ENCODE measurements around the gene SUSD3. TPM values are rescaled to one million over a fixed set of nuclear protein-coding genes. Genes with fewer than 3 reads are reported as not detected.

The SUSD3 gene
- total RNA-seq, 1 experiment from 2014 or later, result 9.0 TPM

DNA sequence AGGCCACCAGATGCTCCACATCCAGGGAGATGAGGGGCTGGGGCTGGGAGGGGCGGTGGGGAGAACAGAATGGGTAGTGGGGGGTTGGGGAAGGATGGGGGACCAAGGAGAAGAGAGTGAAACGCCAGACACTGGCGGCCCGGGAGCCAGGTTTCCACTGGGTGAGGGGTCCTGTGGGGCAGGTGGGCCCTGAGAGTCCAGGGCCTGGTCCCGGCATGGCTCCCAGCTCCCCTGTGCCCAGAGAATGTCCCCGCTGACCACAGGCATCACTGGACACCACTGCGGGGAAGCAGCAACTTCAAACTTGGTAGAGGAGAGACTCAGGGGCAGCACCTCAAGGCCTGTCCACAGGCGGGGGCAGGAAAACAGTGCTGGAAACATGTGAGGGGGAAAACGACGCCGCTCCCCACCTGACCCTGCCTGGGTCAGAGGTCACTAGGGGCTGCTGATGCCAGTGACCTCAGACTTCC lies 62.4 kb downstream of the SUSD3 start:
- Histone ChIP-seq H3K18ac (ENCODE audit: insufficient read length, low read depth, low read length) (no peak overlapping the region), H3K14ac (ENCODE audit: insufficient read depth, low read length) (no peak overlapping the region), H2BK12ac (ENCODE audit: insufficient read length, low read depth, low read length) (no peak overlapping the region), H4K20me1 (ENCODE audit: control insufficient read depth, insufficient read depth, insufficient read length) (no peaks in the 10 kb centered on the region), H4K8ac (replicated peaks; ENCODE audit: insufficient read length, low read depth, low read length) (no peak overlapping the region), H3K27ac (ENCODE audit: insufficient read length, low read depth, low read length) (no peak overlapping the region), H2AFZ (ENCODE audit: low read length) (no peak overlapping the region), H3K27me3 (ENCODE audit: insufficient read depth, low read length) (no peaks in the 10 kb centered on the region), H3K4me1 (ENCODE audit: insufficient read depth, low read length) (no peaks in the 10 kb centered on the region), H2BK15ac (ENCODE audit: low read depth, low read length) (no peak overlapping the region), H3K9ac (ENCODE audit: extremely low read depth, insufficient read length, low read length) (no peak overlapping the region), H3K23me2 (ENCODE audit: insufficient read length, low read depth, low read length, poor library complexity, severe bottlenecking) (no peaks in the 10 kb centered on the region), H4K5ac (ENCODE audit: insufficient read length, low read depth, low read length) (no peak overlapping the region), H3T11ph (ENCODE audit: low read length) (no peak overlapping the region), H2BK5ac (ENCODE audit: insufficient read length, low read length) (no peak overlapping the region), H4K91ac (ENCODE audit: insufficient read length, low read depth, low read length) (no peak overlapping the region), H3K9me3 (ENCODE audit: control insufficient read depth, low read depth, low read length) (no peaks in the 10 kb centered on the region), H2BK120ac (ENCODE audit: low read depth, low read length, poor library complexity, severe bottlenecking) (no peak overlapping the region), H3K4me2 (ENCODE audit: insufficient read depth, insufficient read length, low read length) (no peak overlapping the region), H2BK20ac (ENCODE audit: low read depth, low read length, poor library complexity, severe bottlenecking) (no peak overlapping the region), H3K23ac (ENCODE audit: insufficient read length, low read depth, low read length) (no peak overlapping the region), H3K79me1 (ENCODE audit: insufficient read depth, low read depth, low read length, poor library complexity, severe bottlenecking) (no peaks in the 10 kb centered on the region), H3K56ac (ENCODE audit: insufficient read length, low read depth, low read length) (no peak overlapping the region), H2AK5ac (ENCODE audit: insufficient read length, low read length) (no peak overlapping the region), H3K79me2 (ENCODE audit: insufficient read depth, low read length) (no peaks in the 10 kb centered on the region), H3K4ac (ENCODE audit: low read depth, low read length) (no peak overlapping the region)
- peak; percentile 19 for DNase-seq
- Mint-ChIP-seq H3K27ac (no peak overlapping the region), H3K36me3 (ENCODE audit: insufficient read depth in 1 of 3, low read depth in 3 of 3) (peaks cover 3 to 17% (median 11%) of the 10 kb centered on the region in 3 experiments; a peak in 5 of 7 replicates), H3K27me3 (ENCODE audit: low read depth) (no peaks in the 10 kb centered on the region; the same call in 1 of the 2 replicates), H3K4me1 (peaks cover 7 to 20% of the 10 kb centered on the region in 2 experiments), H3K9me3 (no peaks in the 10 kb centered on the region), H3K4me3 (no peak overlapping the region; a peak in 1 of 5 replicates)
- TF ChIP-seq, protein P1, sequence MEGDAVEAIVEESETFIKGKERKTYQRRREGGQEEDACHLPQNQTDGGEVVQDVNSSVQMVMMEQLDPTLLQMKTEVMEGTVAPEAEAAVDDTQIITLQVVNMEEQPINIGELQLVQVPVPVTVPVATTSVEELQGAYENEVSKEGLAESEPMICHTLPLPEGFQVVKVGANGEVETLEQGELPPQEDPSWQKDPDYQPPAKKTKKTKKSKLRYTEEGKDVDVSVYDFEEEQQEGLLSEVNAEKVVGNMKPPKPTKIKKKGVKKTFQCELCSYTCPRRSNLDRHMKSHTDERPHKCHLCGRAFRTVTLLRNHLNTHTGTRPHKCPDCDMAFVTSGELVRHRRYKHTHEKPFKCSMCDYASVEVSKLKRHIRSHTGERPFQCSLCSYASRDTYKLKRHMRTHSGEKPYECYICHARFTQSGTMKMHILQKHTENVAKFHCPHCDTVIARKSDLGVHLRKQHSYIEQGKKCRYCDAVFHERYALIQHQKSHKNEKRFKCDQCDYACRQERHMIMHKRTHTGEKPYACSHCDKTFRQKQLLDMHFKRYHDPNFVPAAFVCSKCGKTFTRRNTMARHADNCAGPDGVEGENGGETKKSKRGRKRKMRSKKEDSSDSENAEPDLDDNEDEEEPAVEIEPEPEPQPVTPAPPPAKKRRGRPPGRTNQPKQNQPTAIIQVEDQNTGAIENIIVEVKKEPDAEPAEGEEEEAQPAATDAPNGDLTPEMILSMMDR (conservative IDR thresholded peaks at IDR 0.05), result no peak
- no CpG with 5 or more reads among the region's 11 CpGs for WGBS (ENCODE audit: extremely low coverage, insufficient read length, low lambda C conversion rate)

Data from H9 (cell line).